ENCODE results near the gene VAT1.
"Not testable (repeated sequence)": the region's sequence is repeated elsewhere in the genome, so short reads cannot be mapped to it uniquely, and the experiment has no call there.

DNA sequence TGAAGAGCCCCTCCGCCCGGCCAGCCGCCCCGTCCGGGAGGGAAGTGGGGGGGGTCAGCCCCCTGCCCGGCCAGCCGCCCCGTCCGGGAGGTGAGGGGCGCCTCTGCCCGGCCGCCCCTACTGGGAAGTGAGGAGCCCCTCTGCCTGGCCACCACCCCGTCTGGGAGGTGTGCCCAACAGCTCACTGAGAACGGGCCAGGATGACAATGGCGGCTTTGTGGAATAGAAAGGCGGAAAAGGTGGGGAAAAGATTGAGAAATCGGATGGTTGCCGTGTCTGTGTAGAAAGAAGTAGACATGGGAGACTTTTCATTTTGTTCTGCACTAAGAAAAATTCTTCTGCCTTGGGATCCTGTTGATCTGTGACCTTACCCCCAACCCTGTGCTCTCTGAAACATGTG lies 48.9 kb downstream of the VAT1 start:
- not testable (repeated sequence) for TF ChIP-seq EZH2 (IDR thresholded peaks at IDR 0.05; ENCODE audit: borderline replicate concordance, low read length)
- TF ChIP-seq, protein P1, sequence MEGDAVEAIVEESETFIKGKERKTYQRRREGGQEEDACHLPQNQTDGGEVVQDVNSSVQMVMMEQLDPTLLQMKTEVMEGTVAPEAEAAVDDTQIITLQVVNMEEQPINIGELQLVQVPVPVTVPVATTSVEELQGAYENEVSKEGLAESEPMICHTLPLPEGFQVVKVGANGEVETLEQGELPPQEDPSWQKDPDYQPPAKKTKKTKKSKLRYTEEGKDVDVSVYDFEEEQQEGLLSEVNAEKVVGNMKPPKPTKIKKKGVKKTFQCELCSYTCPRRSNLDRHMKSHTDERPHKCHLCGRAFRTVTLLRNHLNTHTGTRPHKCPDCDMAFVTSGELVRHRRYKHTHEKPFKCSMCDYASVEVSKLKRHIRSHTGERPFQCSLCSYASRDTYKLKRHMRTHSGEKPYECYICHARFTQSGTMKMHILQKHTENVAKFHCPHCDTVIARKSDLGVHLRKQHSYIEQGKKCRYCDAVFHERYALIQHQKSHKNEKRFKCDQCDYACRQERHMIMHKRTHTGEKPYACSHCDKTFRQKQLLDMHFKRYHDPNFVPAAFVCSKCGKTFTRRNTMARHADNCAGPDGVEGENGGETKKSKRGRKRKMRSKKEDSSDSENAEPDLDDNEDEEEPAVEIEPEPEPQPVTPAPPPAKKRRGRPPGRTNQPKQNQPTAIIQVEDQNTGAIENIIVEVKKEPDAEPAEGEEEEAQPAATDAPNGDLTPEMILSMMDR (conservative IDR thresholded peaks at IDR 0.05 in 1 of 2, IDR thresholded peaks at IDR 0.05 in 1 of 2; ENCODE audit: extremely low read depth in 1 of 2, insufficient read depth in 1 of 2, low read depth in 1 of 2, low read length in 2 of 2) = not testable (repeated sequence)
